Measurements from ENCODE around the gene C9orf50.
"Not testable (repeated sequence)": the region's sequence is repeated elsewhere in the genome, so short reads cannot be mapped to it uniquely, and the experiment has no call there.

Gene C9orf50, protein sequence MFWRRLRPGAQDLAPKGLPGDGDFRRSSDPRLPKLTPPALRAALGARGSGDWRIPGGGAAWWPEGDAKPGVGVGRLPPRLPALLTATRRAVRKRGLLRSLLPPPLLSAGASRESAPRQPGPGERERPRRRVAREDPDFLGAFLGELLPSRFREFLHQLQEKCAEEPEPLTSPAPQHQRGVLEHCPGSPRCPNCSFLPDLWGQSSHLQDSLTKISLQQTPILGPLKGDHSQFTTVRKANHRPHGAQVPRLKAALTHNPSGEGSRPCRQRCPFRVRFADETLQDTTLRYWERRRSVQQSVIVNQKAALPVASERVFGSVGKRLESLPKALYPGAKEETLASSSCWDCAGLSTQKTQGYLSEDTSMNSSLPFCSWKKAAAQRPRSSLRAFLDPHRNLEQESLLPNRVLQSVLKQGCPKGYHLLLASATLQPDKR

DNA sequence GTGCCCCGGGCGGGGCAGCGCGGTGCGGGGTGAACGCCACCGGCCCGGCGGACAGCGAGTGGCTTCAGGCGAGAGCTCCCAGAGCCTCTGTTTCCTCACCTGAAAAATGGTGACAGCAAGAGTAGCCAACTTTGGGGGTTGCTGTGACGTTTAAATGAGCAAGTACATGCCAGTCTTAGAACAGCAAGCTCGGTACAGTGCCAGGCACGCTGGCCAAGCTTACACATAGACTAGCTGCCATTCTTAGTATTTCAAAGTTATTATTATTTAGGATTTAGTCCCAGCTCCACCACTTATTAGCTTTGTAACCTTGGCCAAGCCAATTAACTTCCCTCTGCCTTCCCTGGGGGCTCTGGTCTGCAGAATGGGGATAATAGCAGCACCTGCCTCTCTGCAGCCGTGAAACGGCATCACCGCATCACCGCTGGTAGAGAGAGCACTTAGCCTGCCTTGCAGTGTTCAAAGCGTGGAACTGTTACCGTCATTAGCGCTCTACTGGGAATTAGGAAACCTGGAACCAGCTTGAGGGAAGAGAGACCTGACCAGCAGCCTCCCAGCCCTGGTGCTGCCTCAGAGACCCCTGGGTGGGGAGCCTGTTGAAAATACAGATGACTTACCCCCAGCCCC lies at the start of gene C9orf50:
Gene C9orf50, minus strand, starts transcription at position 433 of the 627 bp plus-strand sequence. CDS start 527 bp downstream, outside the sequence.
- DNase-seq = no peak

DNA sequence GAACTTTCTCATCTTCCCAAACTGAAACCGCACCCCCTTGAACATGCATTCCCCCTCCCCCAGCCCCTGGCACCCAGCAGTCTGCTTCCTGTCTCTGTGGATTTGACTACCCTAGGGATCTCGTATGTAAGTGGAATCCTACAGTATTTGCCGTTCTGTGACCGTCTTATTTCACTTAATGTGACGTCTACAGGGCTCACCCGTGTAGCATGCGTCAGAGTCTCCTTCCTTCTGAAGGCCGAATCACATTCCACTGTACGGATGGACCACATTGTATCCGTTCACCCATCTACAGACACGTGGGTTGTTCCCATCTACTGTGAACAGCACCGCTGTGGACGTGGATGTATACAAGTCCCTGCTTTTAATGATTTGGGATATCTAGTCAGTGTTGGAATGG lies 49.0 kb upstream of the C9orf50 start:
- DNase-seq = no peak

DNA sequence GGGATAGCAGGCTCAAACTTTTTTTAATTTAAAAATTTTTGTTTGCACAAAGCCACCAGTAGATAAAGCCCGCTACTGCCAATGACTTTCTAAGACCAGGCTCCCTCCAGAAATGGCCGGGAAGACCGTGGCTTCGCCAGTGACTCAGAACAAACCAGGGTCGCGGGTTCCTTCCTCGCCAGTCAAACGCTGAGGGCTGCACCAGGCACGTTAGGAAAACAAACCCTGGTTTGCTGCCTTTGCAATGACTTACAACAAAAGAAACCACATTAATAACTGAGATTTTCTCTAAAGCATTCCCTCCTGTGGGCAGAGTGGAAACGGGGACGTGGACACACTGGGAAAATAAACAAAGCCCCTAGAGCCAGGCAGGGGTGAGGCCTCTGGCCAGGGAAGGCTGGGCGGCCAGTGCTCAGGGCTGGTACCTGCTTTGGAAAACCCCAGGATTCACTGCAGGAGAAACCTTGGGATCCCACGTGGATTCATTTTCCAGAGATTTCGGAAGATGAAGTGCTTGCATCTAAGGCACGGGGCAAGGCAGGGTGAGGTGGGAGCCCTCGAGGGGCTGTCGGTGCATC lies 48.3 kb upstream of the C9orf50 start:
- DNase-seq = no peak

DNA sequence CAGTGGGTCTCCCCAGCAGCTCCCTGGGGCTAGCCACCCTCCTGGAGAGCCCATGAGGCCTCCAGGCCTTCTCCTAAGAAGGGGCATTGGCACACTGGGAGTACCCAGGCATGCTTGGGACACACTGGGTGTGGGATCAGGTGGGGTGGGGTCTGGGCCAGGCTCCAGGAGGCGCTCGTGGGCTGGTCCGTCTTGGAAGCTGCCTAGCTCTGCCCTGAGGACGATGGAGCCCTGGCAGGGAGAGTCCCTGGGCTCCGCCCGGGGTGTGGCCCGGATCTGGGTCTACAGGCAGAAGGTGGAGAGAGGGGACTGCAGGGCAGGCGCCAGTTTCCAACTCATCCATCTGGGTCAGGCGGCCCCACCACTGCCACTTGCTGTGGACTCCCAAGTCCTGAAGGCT lies 46.9 kb upstream of the C9orf50 start:
- DNase-seq = no peak

DNA sequence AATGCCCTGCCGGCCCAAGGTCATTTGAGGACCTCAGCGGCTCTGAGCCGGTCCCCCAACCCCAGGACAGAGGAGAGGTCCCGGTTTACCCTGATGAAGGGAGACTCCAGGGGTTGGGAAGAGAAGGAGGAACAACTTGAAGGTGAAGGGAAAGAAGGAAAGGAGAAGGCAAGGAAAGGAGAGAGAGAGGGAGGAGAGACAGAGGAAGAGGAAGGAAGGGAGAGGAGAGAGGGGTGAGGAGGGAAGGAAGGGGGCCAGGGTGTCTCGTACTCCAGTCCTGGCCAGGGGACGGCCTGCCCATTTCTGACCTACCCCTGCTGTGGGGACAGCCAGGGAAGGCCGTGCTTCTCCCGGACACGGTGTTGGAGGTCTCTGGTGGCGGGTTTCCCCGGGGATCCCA lies 46.5 kb upstream of the C9orf50 start:
- DNase-seq = no peak

DNA sequence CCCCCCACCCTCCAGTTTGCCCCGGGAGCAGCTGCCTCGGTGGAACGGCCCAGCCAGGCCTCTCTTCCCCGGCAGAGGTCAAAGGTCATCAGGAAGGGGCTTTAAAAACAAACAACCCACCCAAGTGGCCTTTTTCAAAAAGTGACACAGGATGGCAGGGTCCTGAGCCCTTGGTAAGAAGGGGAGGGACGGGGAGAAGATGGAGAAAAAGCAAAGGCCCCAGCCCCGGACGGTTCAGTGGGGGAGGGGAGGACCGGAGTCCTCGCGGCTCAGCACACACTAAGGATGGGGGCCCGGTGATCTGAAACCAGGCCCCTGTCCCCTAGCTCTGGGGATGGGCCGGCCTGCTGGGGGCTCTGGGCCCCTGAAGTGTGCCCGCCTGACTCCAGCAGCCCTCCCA lies 45.7 kb upstream of the C9orf50 start:
- no peak for DNase-seq

DNA sequence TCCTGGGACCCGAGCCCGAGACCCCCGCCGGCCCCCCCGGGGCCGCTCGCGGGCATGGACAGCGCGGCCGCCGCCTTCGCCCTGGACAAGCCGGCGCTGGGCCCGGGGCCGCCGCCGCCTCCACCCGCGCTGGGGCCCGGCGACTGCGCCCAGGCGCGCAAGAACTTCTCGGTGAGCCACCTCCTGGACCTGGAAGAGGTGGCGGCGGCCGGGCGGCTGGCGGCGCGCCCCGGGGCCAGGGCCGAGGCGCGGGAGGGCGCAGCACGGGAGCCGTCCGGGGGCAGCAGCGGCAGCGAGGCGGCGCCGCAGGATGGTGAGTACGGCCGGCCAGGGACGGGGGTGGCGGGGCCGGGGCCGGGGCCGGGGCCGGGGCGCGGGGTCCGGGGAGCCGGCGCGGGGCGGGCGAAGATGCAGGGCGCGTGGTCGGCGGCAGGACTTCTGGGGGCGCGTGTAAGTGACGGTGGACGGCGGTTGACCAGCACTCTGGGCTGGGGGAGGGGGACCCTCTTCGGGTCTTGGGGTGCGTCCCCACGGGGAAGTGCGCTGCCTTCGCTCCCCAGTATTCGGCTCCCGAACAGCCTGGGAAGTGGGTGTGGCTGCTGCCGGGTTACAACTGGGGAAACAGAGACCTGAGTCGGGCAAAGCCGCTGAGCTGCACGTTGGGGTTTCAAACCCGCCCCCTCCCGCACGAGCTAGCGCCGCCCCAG lies 45.1 kb upstream of the C9orf50 start:
- DNase-seq = no peak

DNA sequence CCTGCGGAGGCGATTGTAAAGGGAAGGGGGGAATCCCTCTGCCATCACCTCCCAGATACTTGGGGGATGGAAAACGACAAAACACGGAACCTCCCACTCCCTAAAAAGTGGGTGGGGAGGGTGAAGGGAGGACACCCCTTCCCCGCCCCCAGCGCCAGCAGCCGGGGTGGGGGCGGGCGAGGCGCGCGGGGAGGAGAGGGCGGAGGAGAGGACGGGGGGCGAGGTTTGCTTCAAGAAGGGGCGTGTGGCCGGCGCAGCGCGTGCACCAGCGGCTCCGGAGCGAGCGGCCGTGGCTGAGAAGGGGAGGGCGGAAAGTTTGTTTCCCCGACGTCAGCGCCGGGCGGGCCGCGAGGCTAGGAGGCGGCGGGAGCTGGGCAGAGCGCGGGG lies 44.5 kb upstream of the C9orf50 start, which contains the start of gene PRRX2:
Gene PRRX2, plus strand, starts transcription at position 259 of the 387 bp plus-strand sequence. CDS start 221 bp downstream, outside the sequence.
- no peak for DNase-seq

DNA sequence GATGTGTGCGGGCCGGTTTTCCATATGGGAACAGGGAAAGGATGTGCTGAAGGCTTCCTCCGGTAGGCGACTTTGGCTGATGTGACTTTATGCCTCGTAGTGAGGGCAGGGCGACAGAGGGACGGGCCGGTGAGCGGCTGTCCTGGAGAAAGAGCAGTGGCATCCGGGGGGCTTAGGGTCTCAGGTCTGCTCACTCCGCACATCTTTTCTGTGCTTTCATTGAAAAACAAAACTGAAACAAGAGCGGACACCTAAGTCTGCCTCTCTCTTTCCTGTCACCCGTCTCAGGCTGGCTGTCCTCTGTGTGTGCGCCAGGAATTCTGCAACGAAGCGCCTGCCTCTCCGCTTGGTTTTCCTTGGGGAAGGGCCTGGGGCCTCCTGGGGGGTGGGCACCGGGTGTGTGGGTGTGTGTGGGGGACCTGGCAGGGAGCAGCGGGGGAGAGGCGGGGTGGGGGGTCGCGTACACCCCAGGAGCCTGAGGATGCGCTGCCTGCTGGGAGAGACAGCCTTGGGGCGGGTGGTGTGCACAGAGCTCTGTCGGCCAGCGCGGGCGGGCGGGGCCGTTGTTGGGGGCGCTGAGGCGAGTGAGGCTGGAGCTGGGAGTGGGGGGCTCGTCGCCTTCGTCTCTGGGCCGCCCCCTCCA lies 44.0 kb upstream of the C9orf50 start:
- no peak for DNase-seq

DNA sequence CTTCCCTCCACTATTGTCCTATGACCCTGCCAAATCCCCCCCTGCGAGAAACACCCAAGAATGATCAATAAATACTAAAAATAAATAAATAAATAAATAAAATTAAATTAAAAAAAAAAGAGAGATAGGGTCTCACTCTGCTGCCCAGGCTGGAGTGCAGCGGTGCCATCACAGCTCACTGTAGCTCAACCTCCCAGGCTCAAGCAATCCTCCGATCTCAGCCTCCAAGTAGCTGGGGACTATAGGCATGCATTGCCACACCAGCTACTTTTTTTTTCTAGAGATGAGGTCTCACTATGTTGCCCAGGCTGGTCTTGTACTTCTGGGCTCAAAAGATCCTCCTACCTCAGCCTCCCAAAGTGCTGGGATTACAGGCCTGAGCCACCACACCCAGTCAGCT lies 41.3 kb upstream of the C9orf50 start:
- DNase-seq = not testable (repeated sequence)

DNA sequence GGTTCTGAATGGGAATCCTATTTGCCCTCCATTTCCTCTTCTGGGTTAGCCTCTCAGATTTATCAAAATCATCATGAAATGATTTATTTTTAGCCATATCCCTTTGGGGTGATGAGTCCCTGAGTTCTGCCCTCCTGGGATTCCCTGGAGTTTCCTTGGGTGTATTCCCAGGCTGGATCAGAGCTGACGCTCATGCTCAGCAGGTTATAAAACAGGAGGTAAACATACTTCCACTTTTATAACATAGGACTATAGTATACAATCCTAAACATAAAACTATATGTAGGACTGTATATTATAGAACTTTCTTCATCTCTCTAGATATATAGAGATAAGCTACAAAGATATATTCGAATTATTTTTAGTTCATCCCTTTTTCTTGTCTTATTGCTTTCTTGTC lies 40.1 kb upstream of the C9orf50 start:
- no peak for DNase-seq

DNA sequence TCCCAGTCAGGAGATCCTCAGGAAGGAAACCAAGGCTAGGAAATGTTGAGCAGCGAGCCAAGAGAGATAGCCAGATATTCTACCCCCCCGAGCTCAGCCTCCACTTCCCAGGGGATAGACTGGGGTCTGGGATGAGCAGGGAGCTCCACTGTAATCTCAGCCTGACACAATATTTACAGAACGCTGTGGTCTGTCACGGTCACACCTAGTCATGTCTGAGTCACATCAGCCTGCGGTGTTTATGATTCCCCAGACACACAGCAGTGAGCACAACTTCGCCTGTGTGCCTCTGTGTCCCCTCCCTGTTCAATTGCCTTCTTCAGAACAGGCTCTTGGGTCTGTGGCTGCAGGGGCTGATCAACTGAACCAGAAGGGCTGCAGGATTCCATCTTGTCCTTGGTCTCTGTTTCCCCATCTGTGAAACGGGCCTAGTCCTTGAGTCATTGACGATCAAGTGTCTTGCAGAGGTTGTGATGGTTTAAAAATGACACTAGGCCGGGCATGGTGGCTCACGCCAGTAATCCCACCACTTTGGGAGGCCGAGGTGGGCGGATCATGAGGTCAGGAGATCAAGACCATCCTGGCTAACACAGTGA lies 36.0 kb upstream of the C9orf50 start:
- no peak for DNase-seq

DNA sequence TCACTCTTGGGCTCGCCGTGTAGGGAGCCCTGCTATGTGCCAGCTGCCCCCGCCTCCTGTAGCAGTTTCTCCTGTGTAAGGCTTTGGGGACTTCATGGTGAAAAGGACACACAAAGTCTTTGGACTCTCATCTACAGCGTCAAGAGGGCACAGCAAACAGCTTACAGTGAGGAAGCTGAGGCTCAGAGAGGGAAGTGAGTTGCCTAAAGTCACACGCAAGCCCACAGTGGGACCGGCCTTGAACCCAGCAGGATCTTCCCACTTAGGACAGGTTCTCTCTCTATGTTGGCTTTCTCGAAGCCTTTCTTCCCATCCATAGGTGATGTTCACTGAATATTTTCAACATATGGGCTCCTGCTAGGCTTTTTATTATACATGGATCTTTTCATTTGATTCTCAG lies 34.8 kb upstream of the C9orf50 start:
- no peak for DNase-seq

DNA sequence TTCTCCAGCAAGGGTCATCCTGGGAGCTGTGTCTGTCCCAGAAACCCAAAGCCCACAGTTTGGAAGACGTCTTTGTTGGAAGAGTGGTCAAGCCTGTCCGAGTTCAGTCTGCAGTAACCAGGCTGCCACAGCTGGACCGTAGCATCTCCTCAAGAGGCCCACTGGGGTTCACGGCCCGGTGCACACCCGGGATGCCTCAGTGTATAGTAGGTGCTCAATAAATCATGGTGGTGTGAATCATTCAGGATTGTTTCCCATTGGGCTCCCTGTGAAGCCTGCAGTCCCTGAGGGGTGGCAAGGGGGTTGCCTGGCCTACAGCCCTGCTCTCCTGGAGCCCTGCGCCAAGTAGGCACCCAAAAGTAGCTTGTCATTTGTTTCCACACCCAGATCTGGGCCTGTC lies 34.3 kb upstream of the C9orf50 start:
- no peak for DNase-seq

DNA sequence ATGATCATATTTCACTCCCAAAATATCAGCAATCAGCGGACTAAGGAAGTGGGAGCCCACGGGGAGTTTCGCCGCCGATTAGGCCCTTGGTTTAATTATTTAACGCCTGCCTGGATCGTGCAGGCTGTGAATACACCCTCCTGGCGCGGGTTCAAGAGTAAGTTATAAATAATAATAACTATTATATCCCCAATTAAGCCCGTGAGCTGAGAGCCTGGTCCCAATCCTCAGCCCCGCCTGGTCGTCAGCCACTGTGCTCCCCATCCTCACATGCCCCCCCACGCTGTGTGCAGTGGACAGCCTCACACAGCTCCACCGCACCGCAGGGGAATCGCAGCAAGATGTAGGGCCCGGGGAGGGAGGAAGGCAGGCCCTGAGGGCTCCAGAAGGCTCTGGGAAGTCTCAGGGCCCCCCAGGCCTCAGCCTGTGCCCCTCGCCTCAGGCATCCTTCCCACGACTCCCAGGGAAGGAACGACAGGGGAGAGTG lies 33.7 kb upstream of the C9orf50 start:
- no peak for DNase-seq

DNA sequence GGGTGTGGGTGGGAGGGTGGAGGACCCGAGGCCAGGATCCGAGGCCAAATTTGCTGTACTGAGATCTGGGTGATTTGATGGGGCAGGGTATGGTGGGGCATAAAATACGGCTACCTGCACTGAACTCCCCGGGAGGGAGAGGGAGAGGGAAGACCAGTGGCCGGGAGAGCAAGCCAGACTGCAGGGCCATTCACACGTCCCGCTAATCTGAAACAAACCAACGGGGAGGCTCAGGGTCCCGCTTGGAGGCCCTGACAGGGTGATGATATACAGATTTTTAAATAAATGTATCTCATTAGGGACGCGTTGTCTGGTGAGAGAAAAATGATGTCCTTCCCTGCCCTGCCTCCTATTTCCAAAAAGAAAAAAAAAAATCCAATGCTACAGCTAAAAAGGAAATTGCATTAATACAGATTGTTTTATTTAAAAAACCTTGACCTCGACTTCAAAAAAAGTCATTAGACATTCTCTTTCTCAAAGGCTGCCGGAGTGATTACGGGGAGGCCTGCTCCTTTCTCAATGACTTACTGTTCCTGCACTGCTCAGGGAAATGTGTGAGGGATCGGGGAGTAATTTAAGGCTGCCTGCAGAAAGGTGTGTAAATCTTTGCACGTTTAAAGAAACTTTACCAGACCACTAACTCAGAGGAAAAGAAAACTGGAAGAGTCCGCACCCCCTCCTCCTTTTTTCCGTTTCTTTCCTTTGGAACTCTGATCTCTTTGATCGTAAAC lies 33.1 kb upstream of the C9orf50 start:
- no peak for DNase-seq

DNA sequence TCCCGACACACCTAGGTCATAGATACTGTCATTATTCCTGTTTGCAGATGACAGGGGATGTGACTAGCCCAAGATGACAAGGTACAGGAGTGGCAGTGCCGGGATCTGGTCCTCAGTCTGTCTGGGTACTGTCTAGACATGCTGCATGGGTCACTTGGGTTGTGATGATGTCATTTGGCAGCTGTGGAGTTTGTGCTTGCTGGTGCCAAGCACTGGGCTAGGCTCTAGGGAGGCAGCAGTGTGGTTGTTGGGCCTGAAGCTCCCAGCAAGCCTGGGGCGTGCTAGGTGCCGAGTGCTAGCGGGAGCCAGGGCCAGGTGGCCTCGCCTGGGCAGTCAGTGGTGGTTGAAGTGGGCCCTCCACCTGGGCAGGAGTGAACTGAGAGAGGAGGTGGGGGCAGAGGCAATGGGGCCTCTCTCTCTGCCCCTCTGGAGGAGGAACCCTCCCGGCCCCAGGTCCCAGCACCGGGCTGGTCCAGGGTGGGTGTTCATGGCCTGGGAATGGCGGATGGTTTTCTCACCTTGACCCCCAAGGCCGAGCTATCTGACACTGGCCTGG lies 29.9 kb upstream of the C9orf50 start:
- no peak for DNase-seq

DNA sequence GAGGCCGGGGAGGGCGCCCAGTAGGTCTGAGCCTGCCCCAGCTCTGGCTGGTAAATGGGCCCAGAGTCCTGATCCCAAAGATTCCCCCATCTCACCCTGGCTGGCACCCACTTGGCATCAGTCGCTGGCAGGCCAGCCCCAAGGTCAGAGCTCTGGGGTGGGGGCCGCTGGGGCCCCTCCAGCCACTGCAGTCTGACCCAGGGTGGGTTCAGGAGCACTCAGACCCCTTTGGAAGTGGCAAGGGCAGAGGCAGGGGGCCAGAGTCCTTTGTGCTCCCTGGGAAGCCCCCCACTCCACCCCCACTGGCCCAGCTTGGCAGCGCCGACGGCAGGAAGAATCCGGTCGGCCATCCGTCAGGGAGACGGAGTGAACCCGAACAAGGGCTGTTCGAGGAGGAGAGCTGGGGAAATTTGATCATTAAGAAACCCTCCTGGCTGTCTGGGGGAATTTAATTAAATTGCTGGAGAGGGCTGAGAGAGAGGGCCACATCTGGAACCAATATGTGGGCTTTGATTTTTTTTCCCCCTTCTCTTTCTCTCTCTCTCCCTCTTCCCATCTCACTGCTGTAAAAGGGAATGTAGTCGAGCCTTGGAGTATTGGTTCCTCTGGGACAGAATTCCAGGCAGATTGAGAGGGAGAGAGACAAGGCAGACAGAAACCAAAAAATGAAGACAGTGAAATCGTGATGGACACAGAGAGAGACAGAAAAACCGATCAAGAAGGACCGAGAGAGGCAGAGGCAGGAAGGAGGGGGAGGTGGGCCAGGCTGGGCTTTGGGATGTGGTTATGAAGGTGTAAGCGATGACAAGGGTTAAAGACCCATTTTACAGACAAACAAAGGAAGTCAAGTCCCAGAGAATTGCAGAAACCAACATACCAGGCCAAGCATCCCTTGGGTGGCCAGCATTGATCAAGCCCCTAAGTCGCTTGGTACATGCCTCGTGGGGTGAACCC lies 29.1 kb upstream of the C9orf50 start:
- no peak for DNase-seq

DNA sequence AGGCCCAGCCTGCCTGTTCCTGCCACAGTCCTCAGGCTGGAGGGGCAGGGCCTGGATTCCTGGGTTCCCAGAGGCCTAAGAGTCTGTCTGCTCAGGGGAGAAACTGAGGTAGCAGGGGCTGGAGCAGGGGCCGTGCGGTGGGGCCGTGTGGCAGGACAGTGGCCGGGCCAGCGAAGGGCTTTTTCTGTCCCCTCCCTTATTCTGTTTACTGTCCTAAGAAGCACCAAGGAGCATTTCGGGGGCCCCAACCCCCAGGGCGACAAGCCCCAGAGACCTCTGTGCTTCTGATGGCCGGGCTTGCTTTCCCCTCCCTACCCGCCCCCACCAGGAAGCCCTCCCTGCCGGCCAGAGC lies 27.8 kb upstream of the C9orf50 start:
- no peak for DNase-seq

DNA sequence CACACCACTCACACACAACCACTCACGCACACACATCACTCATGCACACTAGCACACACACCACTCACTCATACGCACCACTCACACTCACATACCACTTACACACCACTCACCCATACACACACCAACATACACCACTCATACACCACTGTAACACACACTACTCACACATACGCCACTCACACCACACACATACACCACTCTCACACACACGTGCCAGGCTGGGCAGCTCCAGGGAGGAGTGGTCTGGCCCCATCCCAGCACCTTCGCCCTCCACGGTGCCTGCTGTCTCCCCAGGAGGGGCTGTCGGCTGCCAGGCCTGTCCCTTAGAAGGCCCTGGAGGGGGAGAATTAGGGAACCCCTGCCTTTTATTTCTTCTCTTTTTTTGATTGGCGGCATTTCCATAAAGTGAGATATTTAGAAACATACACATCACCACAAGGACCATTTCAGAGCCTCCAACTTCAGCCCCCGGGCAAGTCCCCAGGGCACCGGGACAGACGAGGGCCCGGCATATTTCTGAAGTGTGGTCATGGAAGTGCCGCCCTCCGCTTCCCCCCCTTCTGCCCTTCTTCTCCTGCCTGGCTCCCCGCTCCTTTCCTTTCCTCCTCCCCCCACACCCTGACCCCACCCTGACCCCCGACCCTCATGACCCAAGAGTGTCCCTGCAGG lies 27.3 kb upstream of the C9orf50 start:
- DNase-seq = no peak

Data from hematopoietic multipotent progenitor cell treated with erythropoietin and hydrocortisone succinate and interleukin-3 and kit ligand, for 8 days (in vitro differentiated cells).